HG03097 (cell line): ENCODE data around the gene CD8B.
"Not testable (repeated sequence)": the region's sequence is repeated elsewhere in the genome, so short reads cannot be mapped to it uniquely, and the experiment has no call there.

Source experiments
- ATAC-seq: cut with Tn5 transposase; IDR thresholded peaks from one replicate; pipeline ENCODE4 v1.9.1; 2021; ENCODE audit not compliant: unreplicated experiment, low FRiP score

CD8B gene

GRCh38 chr2:86861628-86862379 is at the start of gene CD8B:
Gene CD8B, minus strand, starts transcription at chr2:86861886. Its CDS starts 21 bp downstream, at chr2:86861865.
- not testable (repeated sequence) for ATAC-seq

- not testable (repeated sequence) for ATAC-seq
These were observed 44.2 kb upstream of the CD8B start for GRCh38 chr2:86905868-86906267.

GRCh38 chr2:86900687-86901086 is 39.0 kb upstream of the CD8B start:
- ATAC-seq = not testable (repeated sequence)

GRCh38 chr2:86886026-86886425 is 24.3 kb upstream of the CD8B start:
- ATAC-seq = not testable (repeated sequence)

- not testable (repeated sequence) for ATAC-seq
These were observed 21.2 kb upstream of the CD8B start for GRCh38 chr2:86882865-86883264.

GRCh38 chr2:86882118-86882665 is 20.5 kb upstream of the CD8B start:
- ATAC-seq = not testable (repeated sequence)

DNA sequence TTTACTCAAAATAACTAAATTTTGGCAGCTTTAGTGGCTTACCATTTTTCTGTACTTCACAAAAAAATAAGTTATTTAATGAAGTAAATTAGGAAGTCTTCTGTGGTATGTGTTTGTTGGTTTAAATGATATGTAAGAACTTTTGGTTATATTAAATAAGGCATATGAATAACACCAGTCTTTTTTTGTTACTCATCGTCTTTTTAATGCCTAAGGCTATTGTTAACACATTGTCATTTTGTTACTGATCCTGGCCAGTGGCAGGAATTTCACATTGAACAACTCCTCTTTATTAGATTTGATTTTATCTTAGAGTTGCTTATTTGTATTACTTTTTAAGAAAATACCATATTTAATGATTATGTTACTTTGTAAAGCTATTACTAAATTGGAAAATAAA is 17.3 kb upstream of the CD8B start:
- ATAC-seq = not testable (repeated sequence)

- not testable (repeated sequence) for ATAC-seq
These were observed 9.3 kb upstream of the CD8B start for GRCh38 chr2:86870941-86871340.

DNA sequence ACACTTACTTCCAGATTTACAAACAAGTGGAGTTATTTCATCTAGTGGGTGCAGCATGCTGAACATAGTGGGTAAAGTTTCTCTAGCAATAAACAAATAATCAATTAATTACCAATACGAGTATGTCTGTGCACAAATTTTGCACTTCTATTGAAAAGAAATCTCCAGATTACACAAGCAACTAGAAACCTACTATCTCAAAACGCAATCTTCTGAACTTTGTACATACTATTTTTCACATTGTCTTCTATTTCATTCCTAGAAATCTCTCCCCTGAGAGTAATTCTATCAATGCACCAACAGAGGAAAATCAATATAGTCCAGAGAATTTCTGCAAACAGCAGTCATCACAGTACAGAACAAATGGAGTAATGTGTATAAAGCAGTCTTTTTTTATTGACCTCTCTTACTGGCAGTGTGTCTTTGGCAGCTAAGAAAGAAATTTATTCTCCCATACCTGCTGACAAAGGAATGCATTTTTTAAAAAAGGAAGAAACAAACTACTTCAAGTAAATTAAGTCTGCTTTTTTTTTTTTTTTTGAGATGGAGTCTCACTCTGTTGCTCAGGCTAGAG is 7.3 kb upstream of the CD8B start:
- ATAC-seq = not testable (repeated sequence)

- not testable (repeated sequence) for ATAC-seq
These were observed 656 bp upstream of the CD8B start for GRCh38 chr2:86862380-86862703.

DNA sequence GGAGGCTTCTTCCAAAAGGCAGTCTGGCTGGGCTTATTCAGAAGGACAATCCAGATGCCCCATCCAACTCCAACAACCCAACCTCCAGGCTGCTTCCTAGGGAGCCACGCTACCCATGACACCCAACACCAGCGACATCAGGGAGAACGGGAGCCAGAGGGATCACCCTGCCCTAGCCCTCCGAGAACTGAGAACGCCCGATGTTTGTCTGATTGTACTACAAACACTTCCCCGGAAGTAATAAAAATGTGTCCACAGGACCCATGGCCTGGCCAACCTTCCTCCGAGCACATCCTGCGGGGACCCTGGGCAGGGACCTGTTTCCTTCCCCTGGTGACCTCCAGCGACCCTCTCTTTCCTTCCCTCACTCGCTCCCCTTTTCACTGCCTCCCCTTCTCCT is 511 bp downstream of the CD8B start:
- not testable (repeated sequence) for ATAC-seq

GRCh38 chr2:86860573-86860972 is 1.1 kb downstream of the CD8B start:
- ATAC-seq = not testable (repeated sequence)

DNA sequence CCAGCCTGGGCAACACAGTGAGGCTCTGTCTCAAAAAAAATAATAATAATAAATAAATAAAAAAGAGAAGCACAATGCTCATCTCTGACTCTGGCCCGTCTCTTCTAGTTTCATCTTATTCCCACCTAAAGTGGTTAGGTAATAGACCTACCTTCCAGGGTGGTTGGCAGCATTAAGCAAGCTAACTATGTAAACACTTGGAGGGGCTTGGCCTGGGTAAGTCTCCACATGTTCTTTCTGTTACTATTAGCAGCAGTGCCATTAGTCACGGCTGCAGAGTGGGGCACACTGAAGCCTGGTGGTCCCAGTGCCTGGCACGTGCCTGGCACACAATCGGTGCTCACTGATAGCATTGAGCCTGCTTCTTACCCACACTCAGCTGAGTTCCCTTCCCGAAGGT is 4.0 kb downstream of the CD8B start:
- ATAC-seq = not testable (repeated sequence)

GRCh38 chr2:86856498-86856897 is 5.2 kb downstream of the CD8B start:
- not testable (repeated sequence) for ATAC-seq

GRCh38 chr2:86855981-86856380 is 5.7 kb downstream of the CD8B start:
- ATAC-seq = not testable (repeated sequence)

DNA sequence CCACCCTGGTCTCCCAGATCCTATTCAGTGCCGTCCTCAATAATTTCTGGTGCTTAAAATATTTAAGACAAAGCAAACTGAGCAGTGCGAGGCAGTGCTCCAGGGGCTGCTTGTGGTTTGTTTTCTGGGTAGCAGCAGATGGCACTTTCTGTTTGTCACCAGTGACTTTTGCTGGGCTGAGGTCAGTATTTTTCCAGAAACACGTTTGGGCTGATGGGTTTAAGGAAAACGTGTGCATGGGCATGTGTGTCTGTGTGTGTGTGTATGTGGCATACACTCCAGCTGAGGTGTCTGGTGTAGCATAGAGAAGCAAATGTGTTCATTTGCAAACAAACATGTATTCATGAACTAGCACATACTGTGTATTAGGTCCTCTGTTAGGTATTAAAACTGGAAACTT is 10.1 kb downstream of the CD8B start:
- not testable (repeated sequence) for ATAC-seq

DNA sequence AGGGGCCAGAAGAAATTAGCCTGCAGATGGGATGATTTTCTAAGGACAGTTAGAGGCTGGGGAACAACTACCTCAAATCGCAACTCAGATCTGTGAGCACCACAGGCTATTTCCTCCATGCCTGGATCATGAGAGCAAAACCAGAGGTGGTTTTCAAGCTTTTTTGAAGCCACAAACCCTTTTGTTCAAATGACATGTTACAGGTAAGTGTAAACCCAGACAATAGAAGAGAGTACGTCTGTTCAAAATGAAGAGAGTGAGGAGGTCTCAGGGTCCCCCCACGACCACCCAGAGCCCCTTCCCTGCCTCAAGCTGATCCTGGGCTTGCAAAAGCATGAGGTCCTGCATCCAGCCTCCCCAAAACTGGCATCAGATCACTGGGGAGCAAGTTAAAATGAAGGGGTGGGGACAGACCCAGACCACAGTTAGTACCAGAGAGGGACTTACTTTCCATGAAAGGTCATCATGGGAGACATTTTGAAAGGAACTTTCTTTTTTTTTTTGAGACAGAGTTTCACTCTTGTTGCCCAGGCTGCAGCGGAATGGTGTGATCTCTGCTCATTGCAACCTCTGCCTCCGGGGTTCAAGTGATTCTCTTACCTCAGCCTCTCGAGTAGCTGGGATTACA is 19.0 kb downstream of the CD8B start:
- not testable (repeated sequence) for ATAC-seq

- not testable (repeated sequence) for ATAC-seq
These were observed 20.4 kb downstream of the CD8B start for GRCh38 chr2:86841330-86841729.

- not testable (repeated sequence) for ATAC-seq
These were observed 21.7 kb downstream of the CD8B start for GRCh38 chr2:86839871-86840548.

GRCh38 chr2:86839455-86839854 is 22.2 kb downstream of the CD8B start:
- ATAC-seq = not testable (repeated sequence)

GRCh38 chr2:86837714-86838113 is 24.0 kb downstream of the CD8B start:
- ATAC-seq = not testable (repeated sequence)
